RWPE1 (cell line): Measurements from ENCODE around the gene NPTN.

Source experiments
- CTCF ChIA-PET: fragments of 350-600 bp; sonication (Branson Sonifier 250); formaldehyde crosslinking; extraction: SDS; loops from one replicate; lab custom pipeline; 2021; lab: Yijun Ruan, JAX
- POLR2A ChIA-PET: fragments of 400-600 bp; formaldehyde crosslinking; extraction: SDS; loops from one replicate; lab custom pipeline; 2020; ENCODE audit warnings: antibody characterized with exemption; ENCODE audit not compliant: low non-redundant PET; lab: Yijun Ruan, JAX
- DNase-seq: peaks from one replicate; pipeline ENCODE4 v3.0.0; 2012; ENCODE audit warnings: low spot score
- H3K27ac ChIP-seq: fragments of 450-650 bp; 2 replicates; pipeline ENCODE4 v1.5.1; 2017
- TF ChIP-seq, protein P1 (sequence below): fragments of 450-650 bp; conservative IDR thresholded peaks from 2 replicates; pipeline ENCODE4 v1.5.1; 2017; ENCODE audit warnings: low read depth, mild to moderate bottlenecking

NPTN gene

GRCh38 chr15:73571346-73571745 is 61.8 kb downstream of the NPTN start:
- CTCF ChIA-PET, result interaction anchor here (0.8 kb wide), 1 partner anchor 266 kb away, joined by 3 read pairs; no protein-coding TSS in a partner anchor
- TF ChIP-seq, protein P1, sequence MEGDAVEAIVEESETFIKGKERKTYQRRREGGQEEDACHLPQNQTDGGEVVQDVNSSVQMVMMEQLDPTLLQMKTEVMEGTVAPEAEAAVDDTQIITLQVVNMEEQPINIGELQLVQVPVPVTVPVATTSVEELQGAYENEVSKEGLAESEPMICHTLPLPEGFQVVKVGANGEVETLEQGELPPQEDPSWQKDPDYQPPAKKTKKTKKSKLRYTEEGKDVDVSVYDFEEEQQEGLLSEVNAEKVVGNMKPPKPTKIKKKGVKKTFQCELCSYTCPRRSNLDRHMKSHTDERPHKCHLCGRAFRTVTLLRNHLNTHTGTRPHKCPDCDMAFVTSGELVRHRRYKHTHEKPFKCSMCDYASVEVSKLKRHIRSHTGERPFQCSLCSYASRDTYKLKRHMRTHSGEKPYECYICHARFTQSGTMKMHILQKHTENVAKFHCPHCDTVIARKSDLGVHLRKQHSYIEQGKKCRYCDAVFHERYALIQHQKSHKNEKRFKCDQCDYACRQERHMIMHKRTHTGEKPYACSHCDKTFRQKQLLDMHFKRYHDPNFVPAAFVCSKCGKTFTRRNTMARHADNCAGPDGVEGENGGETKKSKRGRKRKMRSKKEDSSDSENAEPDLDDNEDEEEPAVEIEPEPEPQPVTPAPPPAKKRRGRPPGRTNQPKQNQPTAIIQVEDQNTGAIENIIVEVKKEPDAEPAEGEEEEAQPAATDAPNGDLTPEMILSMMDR, result no peak
- DNase-seq, result no peak
- no peak overlapping the region for H3K27ac ChIP-seq
- POLR2A ChIA-PET, result no interaction called here

GRCh38 chr15:73570355-73571032 is 62.7 kb downstream of the NPTN start:
- no peak for DNase-seq
- POLR2A ChIA-PET, result no interaction called here
- CTCF ChIA-PET, result interaction anchor here (0.8 to 2.5 kb wide), 5 partner anchors 10 to 265 kb away, joined by 3 to 11 read pairs (median 4); no protein-coding TSS in a partner anchor
- no peak overlapping the region for H3K27ac ChIP-seq
- TF ChIP-seq, protein P1, result no peak

- ChIA-PET CTCF (interaction anchor here (0.6 to 2.5 kb wide), 9 partner anchors 9 to 302 kb away, joined by 3 to 11 read pairs (median 3); no protein-coding TSS in a partner anchor), POLR2A (no interaction called here)
- no peak for DNase-seq
- TF ChIP-seq, protein P1, result no peak
- peak overlapping the region; percentile 33; the same call in 1 of the 2 replicates for H3K27ac ChIP-seq
Observed at GRCh38 chr15:73569361-73569760, 63.8 kb downstream of the NPTN start.

GRCh38 chr15:73568564-73569280 is 64.5 kb downstream of the NPTN start:
- ChIA-PET POLR2A (no interaction called here), CTCF (interaction anchor here (0.6 to 2.5 kb wide), 5 partner anchors 8 to 131 kb away, joined by 3 to 11 read pairs (median 5); no protein-coding TSS in a partner anchor)
- H3K27ac ChIP-seq, result peak overlapping the region; percentile 33
- DNase-seq, result no peak
- TF ChIP-seq, protein P1, result no peak

DNA sequence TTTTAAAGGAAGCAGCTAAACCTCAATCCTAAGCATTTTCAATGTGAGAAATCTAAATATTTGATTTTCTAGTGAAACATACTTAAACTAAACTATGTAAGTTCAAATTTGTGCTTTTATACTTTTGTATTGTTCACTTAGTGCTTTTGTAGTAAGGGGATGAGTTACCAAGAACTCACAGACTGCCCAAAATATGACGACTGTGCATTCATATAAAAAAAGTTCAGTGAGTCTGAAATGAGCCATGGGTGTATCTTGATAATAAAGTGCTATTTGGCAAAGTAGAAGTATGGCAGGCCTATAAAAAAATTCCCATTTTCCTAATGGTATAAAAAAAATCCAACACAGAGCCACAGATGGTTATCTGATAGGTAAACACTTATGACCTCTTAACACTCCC is 66.2 kb downstream of the NPTN start:
- H3K27ac ChIP-seq, result no peak overlapping the region
- ChIA-PET POLR2A (no interaction called here), CTCF (interaction anchor here (0.7 to 0.8 kb wide), 2 partner anchors 69 to 111 kb away, joined by 3 read pairs; no protein-coding TSS in a partner anchor)
- no peak for DNase-seq
- TF ChIP-seq, protein P1, result no peak

- ChIA-PET CTCF (no interaction called here), POLR2A (no interaction called here)
- TF ChIP-seq, protein P1, result no peak
- H3K27ac ChIP-seq, result no peak overlapping the region
- peak; percentile 15 for DNase-seq
Observed at GRCh38 chr15:73564255-73564654, 68.9 kb downstream of the NPTN start.
